ENCODE results near the gene SMCO3.

The SMCO3 gene

DNA sequence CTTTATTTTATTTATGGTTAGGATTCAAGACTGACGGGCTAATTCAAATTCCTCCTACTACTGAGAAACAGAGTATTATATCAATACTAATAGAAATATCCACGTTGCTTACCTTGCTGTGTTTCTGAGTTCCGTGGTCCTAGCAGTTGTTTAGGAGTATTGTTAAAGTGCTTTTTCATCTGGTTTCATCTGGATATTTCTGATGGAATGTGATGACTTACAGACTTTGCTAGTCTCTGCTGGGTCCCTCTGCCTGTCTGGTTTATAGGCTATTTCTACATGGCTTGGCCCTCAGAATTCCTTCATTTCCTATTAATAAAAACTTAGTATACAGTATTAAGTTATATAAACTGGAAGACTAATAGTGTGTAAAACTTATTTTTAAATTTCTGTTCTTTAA, at the start of gene SMCO3:
Gene SMCO3, minus strand, starts transcription at position 169 of the 400 bp plus-strand sequence. CDS start 7,502 bp downstream, outside the sequence.
- peaks cover 15% of the 10 kb centered on the region for H3K4me1 ChIP-seq (ENCODE audit: control insufficient read depth, insufficient read depth, low read length, unreplicated experiment)
- H2AFZ ChIP-seq (ENCODE audit: low read length, unreplicated experiment), result no peak within 1 kb of the TSS
- H3K4me3 ChIP-seq (ENCODE audit: low read depth, low read length), result no peak within 1 kb of the TSS
- no peaks in the 10 kb centered on the region for H3K79me2 ChIP-seq (ENCODE audit: control insufficient read depth, insufficient read depth, low read length, unreplicated experiment)
- H3K36me3 ChIP-seq (ENCODE audit: insufficient read depth, low read length), result no peaks in the 10 kb centered on the region
- H3K27me3 ChIP-seq (ENCODE audit: insufficient read depth, low read length), result no peaks in the 10 kb centered on the region
- H3K27ac ChIP-seq (ENCODE audit: low read depth, low read length), result no peak within 1 kb of the TSS

DNA sequence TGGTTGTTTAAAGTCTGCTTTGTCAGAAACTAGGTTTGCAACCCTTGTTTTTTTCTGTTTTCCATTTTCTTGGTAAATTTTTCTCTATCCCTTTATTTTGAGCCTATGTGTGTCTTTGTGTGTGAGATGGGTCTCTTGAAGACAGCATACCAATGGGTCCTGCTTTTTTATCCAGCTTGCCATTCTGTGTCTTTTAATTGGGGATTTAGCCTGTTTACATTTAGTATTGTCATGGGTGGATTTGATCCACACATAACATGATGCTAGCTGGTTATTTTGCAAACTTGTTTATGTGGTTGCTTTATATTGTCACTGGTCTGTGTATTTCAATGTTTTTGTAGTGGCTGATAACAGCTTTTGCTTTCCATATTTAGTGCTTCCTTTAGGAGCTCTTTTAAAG, 46.5 kb upstream of the SMCO3 start:
- no peaks in the 10 kb centered on the region for H3K27me3 ChIP-seq (ENCODE audit: insufficient read depth, low read length)
- no peak overlapping the region for H3K27ac ChIP-seq (ENCODE audit: low read depth, low read length)
- H3K4me3 ChIP-seq (ENCODE audit: low read depth, low read length), result no peak overlapping the region
- no peaks in the 10 kb centered on the region for H3K79me2 ChIP-seq (ENCODE audit: control insufficient read depth, insufficient read depth, low read length, unreplicated experiment)
- no peaks in the 10 kb centered on the region for H3K4me1 ChIP-seq (ENCODE audit: control insufficient read depth, insufficient read depth, low read length, unreplicated experiment)
- no peak overlapping the region for H2AFZ ChIP-seq (ENCODE audit: low read length, unreplicated experiment)
- no peaks in the 10 kb centered on the region for H3K36me3 ChIP-seq (ENCODE audit: insufficient read depth, low read length)

DNA sequence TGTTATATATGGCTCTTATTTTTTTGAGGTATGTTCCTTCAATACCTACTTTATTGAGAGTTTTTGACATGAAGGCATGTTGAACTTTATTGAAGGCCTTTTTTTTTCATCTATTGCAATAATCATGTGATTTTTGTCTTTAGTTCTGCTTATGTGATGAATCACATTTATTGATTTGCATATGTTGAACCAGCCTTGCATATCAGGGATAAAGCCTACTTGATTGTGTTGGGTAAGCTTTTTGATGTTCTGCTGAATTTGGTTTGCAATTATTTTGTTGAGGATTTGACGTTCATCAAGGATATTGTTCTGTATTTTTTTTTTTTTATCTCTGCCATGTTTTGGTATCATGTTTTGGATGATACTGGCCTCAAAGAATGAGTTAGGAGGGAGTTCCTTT, 44.5 kb upstream of the SMCO3 start:
- Histone ChIP-seq H2AFZ (ENCODE audit: low read length, unreplicated experiment) (no peak overlapping the region), H3K79me2 (ENCODE audit: control insufficient read depth, insufficient read depth, low read length, unreplicated experiment) (no peaks in the 10 kb centered on the region), H3K4me3 (ENCODE audit: low read depth, low read length) (no peak overlapping the region), H3K4me1 (ENCODE audit: control insufficient read depth, insufficient read depth, low read length, unreplicated experiment) (peaks cover 9% of the 10 kb centered on the region), H3K27ac (ENCODE audit: low read depth, low read length) (no peak overlapping the region), H3K27me3 (ENCODE audit: insufficient read depth, low read length) (no peaks in the 10 kb centered on the region), H3K36me3 (ENCODE audit: insufficient read depth, low read length) (no peaks in the 10 kb centered on the region)

DNA sequence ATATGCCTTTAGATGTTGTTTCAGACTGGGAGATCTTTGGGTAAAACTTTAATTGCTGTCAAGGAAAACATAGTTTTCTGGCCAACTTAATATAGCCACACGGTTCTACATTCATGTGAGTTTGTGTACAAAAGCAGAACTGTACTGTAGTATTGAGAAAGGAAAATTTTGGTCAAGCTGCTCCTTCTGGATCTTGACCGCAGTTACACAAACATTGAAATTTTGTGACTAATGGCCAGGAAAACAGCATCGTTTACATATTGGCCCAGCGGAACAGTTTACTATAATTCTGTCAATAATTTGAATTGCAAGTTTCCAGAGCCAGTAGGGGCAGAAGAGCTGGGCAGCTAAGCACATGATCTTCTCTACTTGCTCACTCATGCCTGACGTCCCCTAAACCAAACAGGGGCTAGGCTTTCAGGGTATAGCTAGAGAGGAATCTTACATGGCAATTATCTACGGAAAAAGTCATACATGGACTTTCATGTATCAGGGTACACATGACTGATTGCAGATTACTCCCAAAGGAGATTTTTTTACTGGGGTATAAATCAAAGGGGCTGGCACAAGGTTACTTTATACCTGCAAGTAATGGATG, 40.7 kb upstream of the SMCO3 start:
- H3K79me2 ChIP-seq (ENCODE audit: control insufficient read depth, insufficient read depth, low read length, unreplicated experiment), result no peaks in the 10 kb centered on the region
- H3K36me3 ChIP-seq (ENCODE audit: insufficient read depth, low read length), result no peaks in the 10 kb centered on the region
- H3K27ac ChIP-seq (ENCODE audit: low read depth, low read length), result no peak overlapping the region
- H3K4me3 ChIP-seq (ENCODE audit: low read depth, low read length), result no peak overlapping the region
- H2AFZ ChIP-seq (ENCODE audit: low read length, unreplicated experiment), result no peak overlapping the region
- peaks cover 10% of the 10 kb centered on the region for H3K4me1 ChIP-seq (ENCODE audit: control insufficient read depth, insufficient read depth, low read length, unreplicated experiment)
- no peaks in the 10 kb centered on the region for H3K27me3 ChIP-seq (ENCODE audit: insufficient read depth, low read length)

DNA sequence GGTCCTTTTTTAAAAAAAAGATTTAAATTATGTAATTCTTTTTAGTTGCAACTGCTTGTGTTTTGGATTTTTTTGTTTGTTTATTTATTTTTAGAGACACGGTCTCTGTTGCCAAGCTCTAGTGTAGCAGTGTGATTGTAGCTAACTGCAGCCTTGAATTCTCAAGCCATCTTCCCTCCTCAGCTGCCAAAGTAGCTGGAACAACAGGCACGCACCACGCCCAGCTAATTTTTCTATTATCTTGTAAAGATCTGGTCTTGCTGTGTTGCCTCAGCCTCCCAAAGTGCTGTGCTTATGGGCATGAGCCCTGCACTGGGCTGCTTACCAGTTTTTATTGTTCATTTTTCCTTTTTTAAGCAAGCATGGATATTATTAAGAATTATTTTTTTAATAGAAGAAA, 40.0 kb upstream of the SMCO3 start:
- Histone ChIP-seq H3K4me1 (ENCODE audit: control insufficient read depth, insufficient read depth, low read length, unreplicated experiment) (peaks cover 12% of the 10 kb centered on the region), H3K4me3 (ENCODE audit: low read depth, low read length) (no peak overlapping the region), H3K79me2 (ENCODE audit: control insufficient read depth, insufficient read depth, low read length, unreplicated experiment) (no peaks in the 10 kb centered on the region), H2AFZ (ENCODE audit: low read length, unreplicated experiment) (no peak overlapping the region), H3K27me3 (ENCODE audit: insufficient read depth, low read length) (no peaks in the 10 kb centered on the region), H3K36me3 (ENCODE audit: insufficient read depth, low read length) (no peaks in the 10 kb centered on the region), H3K27ac (ENCODE audit: low read depth, low read length) (no peak overlapping the region)

DNA sequence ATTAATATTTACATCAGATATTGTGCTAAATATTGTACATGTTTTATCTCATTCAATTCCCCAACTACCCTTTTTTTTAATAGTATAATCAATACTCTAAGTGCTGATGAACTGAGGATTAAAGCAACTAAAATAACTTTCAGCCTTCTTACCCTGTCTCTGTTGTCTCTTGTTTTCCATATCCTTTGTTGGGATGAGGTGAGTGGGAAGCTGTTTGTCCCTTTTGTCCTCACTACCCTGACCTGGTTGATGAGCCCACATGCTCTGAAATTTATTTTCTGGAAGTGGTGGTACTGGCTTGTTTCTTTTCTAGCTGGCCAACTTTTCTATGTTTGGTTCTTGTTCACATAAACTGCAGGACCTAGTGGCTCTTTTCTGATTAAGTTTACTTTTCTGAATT, 38.9 kb upstream of the SMCO3 start:
- no peak overlapping the region for H3K27ac ChIP-seq (ENCODE audit: low read depth, low read length)
- no peak overlapping the region for H2AFZ ChIP-seq (ENCODE audit: low read length, unreplicated experiment)
- peaks cover 12% of the 10 kb centered on the region for H3K4me1 ChIP-seq (ENCODE audit: control insufficient read depth, insufficient read depth, low read length, unreplicated experiment)
- H3K36me3 ChIP-seq (ENCODE audit: insufficient read depth, low read length), result no peaks in the 10 kb centered on the region
- H3K4me3 ChIP-seq (ENCODE audit: low read depth, low read length), result no peak overlapping the region
- no peaks in the 10 kb centered on the region for H3K79me2 ChIP-seq (ENCODE audit: control insufficient read depth, insufficient read depth, low read length, unreplicated experiment)
- no peaks in the 10 kb centered on the region for H3K27me3 ChIP-seq (ENCODE audit: insufficient read depth, low read length)

DNA sequence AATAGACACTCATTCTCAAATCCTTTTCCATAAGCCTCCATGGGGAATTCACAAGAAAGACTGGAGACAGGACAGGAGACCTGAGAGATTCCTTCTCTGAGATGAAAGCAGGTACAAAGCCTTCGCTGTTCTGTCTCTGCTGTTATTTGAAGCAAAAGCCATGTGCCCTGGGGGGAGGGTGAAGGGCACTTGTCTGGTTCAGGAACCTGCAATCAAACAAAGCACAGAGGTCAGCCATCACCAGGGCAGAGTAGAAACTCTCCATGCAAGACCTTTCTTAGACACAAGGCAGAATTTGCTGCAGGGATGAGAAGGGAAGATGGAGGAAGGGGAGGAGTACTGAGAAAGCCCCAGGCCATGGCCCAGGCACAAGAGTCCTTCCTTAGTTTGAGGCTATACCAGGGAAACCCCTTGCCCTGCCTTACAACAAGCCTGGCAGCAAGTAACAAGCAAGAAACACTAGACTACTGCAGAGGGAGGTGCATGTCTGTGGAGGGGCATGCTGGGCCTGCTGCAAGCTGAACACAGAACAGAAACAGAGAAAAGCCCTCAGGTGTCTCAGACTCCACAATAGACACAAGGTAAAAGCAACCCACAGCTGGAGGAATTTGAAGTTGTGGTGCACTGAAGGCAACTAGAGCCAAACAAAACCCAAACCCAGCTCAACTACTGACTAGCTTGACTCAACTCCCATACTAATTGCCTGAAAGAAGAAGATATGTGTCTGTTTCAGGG, 37.1 kb upstream of the SMCO3 start:
- Histone ChIP-seq H3K4me3 (ENCODE audit: low read depth, low read length) (no peak overlapping the region), H3K27ac (ENCODE audit: low read depth, low read length) (no peak overlapping the region), H3K27me3 (ENCODE audit: insufficient read depth, low read length) (no peaks in the 10 kb centered on the region), H2AFZ (ENCODE audit: low read length, unreplicated experiment) (no peak overlapping the region), H3K36me3 (ENCODE audit: insufficient read depth, low read length) (no peaks in the 10 kb centered on the region), H3K79me2 (ENCODE audit: control insufficient read depth, insufficient read depth, low read length, unreplicated experiment) (no peaks in the 10 kb centered on the region), H3K4me1 (ENCODE audit: control insufficient read depth, insufficient read depth, low read length, unreplicated experiment) (peaks cover 16% of the 10 kb centered on the region)

DNA sequence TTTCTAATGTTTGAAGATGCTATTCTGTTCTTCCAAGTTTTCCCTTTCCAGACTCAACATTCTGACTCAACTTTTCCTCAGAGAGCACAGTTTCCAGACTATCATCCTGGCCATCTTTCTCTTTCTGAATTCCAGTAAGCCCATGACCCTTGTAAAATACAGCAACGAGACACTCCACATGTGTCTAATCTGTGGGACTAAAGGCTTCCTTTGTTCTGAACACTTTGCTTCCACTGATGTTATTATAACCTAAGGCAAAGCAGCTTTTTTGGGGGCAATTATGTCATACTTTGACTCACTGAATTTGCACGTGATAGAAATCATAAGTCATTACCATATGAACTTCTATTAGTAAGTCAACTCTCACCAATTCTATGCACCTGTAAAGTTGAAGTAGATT, 35.7 kb upstream of the SMCO3 start:
- Histone ChIP-seq H3K27ac (ENCODE audit: low read depth, low read length) (no peak overlapping the region), H3K4me3 (ENCODE audit: low read depth, low read length) (no peak overlapping the region), H2AFZ (ENCODE audit: low read length, unreplicated experiment) (no peak overlapping the region), H3K4me1 (ENCODE audit: control insufficient read depth, insufficient read depth, low read length, unreplicated experiment) (peaks cover 13% of the 10 kb centered on the region), H3K79me2 (ENCODE audit: control insufficient read depth, insufficient read depth, low read length, unreplicated experiment) (no peaks in the 10 kb centered on the region), H3K27me3 (ENCODE audit: insufficient read depth, low read length) (no peaks in the 10 kb centered on the region), H3K36me3 (ENCODE audit: insufficient read depth, low read length) (no peaks in the 10 kb centered on the region)

DNA sequence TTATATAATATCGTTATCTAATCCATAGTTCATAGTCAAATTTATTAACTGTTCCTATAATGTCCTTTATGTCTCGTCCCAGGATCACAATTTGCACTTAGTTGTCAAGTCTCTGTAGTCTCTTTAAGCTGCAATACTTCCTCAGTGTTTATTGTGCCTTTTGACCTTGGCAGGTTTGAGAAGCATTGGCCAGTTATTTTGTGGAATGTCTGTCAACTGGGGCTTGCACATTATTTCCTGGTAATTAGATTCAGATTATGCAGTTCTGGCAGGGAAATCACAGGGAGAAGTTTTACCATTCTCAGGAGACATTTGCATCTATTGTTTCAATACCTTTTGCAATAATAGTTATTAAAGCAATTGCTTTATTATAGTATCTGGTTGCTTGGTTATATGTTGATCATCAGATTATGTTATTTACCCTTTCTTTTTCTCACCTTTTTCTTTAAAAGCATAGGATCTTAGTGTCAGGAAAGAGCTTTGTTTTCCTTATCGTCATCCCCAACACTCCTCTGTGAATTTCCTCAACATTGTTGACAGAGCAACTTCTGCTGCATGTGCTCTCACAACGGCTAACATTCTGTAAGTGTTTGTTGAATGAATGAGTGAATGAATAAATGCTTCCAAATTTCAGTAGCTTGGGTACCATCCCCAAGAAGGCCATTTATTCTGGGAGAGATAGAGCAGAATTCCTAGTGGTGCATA, 33.0 kb upstream of the SMCO3 start:
- H3K27me3 ChIP-seq (ENCODE audit: insufficient read depth, low read length), result no peaks in the 10 kb centered on the region
- no peak overlapping the region for H3K4me3 ChIP-seq (ENCODE audit: low read depth, low read length)
- no peaks in the 10 kb centered on the region for H3K79me2 ChIP-seq (ENCODE audit: control insufficient read depth, insufficient read depth, low read length, unreplicated experiment)
- no peaks in the 10 kb centered on the region for H3K36me3 ChIP-seq (ENCODE audit: insufficient read depth, low read length)
- H3K4me1 ChIP-seq (ENCODE audit: control insufficient read depth, insufficient read depth, low read length, unreplicated experiment), result peaks cover 21% of the 10 kb centered on the region
- H3K27ac ChIP-seq (ENCODE audit: low read depth, low read length), result no peak overlapping the region
- H2AFZ ChIP-seq (ENCODE audit: low read length, unreplicated experiment), result no peak overlapping the region

DNA sequence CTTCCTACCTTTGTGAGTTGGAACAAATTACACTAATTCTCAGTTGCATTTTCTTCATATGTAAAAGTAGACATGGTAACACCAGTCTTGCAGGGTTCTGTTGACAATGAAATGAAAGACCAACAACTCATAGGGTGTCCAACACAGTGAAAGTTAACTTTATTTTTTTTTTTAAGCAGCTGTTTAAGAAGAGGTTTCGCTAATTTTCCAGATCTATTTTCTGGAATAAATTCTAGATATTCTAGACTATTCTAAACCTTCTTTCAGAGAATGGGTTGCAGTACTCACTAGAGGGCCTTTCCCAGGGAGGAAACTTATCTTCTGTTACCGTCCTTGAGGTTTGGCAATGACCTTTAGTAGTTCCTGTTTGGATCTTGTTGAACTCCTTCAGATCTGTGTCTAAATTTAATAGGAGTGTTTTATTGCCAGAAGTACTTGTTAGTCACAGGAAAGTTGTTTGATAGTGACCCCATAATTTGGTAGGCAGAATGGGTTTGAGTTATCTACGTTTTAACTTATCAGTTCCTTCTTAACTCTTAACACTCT, 32.1 kb upstream of the SMCO3 start:
- Histone ChIP-seq H3K36me3 (ENCODE audit: insufficient read depth, low read length) (no peaks in the 10 kb centered on the region), H3K27ac (ENCODE audit: low read depth, low read length) (no peak overlapping the region), H3K79me2 (ENCODE audit: control insufficient read depth, insufficient read depth, low read length, unreplicated experiment) (no peaks in the 10 kb centered on the region), H2AFZ (ENCODE audit: low read length, unreplicated experiment) (no peak overlapping the region), H3K4me1 (ENCODE audit: control insufficient read depth, insufficient read depth, low read length, unreplicated experiment) (peaks cover 30% of the 10 kb centered on the region), H3K27me3 (ENCODE audit: insufficient read depth, low read length) (no peaks in the 10 kb centered on the region), H3K4me3 (ENCODE audit: low read depth, low read length) (no peak overlapping the region)
